Measurements from ENCODE around the gene SCUBE1.
A peak's percentile ranks its signal among the peaks of the same experiment; 100 is the strongest.

Gene SCUBE1

DNA sequence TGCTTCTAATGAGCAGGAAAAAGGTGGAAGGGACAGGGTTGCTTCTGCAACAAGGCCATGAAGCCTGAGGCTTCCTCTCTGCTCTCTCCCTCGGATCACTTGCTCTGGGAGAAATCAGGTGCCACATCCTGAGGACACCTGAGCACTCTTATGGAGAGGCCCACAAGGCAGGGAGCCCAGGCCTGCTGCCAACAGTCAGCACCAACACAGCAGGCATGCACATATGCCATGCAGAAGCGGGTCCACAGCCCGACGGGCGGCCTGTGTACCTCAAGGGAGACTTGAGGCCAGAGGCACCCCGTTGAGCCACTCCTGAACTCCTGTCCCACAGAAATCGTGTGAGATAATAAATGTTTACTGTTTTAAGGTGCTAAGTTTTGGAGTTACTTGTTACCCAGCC, 165.7 kb downstream of the SCUBE1 start:
- Histone ChIP-seq H3K4me3 (no peak overlapping the region), H3K4me2 (no peak overlapping the region), H3K9me3 (replicated peaks in 1 of 11) (no peaks in the 10 kb centered on the region), H3K27me3 (no peaks in the 10 kb centered on the region), H3K36me3 (peaks cover 67 to 98% (median 95%) of the 10 kb centered on the region in 11 experiments), H3K4me1 (peaks cover 0 to 10% (median 7%) of the 10 kb centered on the region in 10 experiments; a peak in 13 of 20 replicates), H4K20me1 (peaks cover 0 to 74% (median 32%) of the 10 kb centered on the region in 11 experiments; a peak in 17 of 22 replicates), H3K9ac (no peak overlapping the region), H3K27ac (no peak overlapping the region)
- no peak for TF ChIP-seq Cebpa-rat (IDR thresholded peaks at IDR 0.05)

DNA sequence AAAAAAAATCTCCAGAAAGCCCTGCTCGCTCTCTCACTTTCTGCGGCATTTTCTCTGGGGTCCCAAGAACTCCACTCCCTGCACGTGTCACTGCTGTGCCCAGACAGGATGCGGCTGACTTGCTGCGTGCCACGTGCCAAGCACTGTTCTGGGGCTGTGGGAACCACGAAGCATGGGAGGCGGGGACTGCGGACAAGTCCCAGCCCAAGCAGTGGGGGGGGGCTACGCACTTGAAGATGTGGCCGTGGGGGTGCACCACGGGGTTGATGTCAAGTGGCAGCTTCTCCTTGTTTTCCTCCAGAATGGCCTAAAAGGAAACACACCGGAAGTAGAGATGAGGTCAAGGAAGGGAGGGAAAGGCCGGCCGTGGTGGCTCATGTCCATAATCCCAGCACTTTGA, 167.1 kb downstream of the SCUBE1 start:
- H3K36me3 ChIP-seq: peaks cover 68 to 98% (median 95%) of the 10 kb centered on the region in 11 experiments
- peaks cover 0 to 23% (median 17%) of the 10 kb centered on the region in 10 experiments; a peak in 17 of 20 replicates for H3K4me1 ChIP-seq
- peaks cover 0 to 74% (median 29%) of the 10 kb centered on the region in 11 experiments; a peak in 15 of 22 replicates for H4K20me1 ChIP-seq
- TF ChIP-seq Cebpa-rat (IDR thresholded peaks at IDR 0.05): no peak
- peak overlapping the region in 2 of 11 experiments; percentile 20 to 23; a peak in 4 of 22 replicates for H3K4me2 ChIP-seq
- no peak overlapping the region for H3K27ac ChIP-seq
- H3K9ac ChIP-seq: peak overlapping the region in 1 of 11 experiments; percentile 5; a peak in 1 of 22 replicates
- no peaks in the 10 kb centered on the region for H3K27me3 ChIP-seq
- H3K4me3 ChIP-seq: no peak overlapping the region
- H3K9me3 ChIP-seq (replicated peaks in 1 of 11): no peaks in the 10 kb centered on the region

DNA sequence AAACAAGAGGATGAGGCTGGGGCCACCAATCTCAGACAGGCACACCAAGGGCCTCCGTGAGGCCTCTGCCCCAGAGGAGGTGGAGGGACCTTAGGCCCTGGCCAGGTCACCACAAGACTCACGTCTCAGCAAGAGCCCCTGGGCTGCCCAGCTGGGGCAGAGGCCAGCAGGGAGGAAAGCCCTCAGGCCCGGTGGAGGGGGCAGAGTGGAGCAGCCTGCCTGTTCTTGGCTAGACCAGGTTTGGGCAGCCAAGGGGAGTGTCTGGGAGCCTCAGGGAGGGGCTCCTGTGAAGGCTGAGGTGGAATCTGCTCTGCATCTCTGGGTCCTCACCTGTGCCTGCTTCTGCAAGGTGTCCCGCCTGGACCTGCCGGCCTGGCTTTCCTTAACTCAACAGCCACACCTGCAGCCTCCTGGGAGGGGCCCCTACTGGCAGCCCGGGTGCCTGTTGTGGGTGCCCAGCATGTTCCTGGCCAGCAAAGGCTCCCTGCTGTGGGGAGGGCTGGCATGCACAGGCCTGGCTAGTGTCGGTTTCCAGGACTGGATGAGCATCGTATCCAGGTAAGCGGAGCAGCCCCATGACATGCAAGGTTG, 168.1 kb downstream of the SCUBE1 start:
- Histone ChIP-seq H3K27ac (no peak overlapping the region), H3K9me3 (replicated peaks in 1 of 11) (no peaks in the 10 kb centered on the region), H4K20me1 (peaks cover 0 to 74% (median 22%) of the 10 kb centered on the region in 11 experiments; a peak in 11 of 22 replicates), H3K4me1 (peaks cover 0 to 32% (median 25%) of the 10 kb centered on the region in 10 experiments; a peak in 17 of 20 replicates), H3K4me2 (no peak overlapping the region), H3K36me3 (peaks cover 72 to 98% (median 95%) of the 10 kb centered on the region in 11 experiments), H3K4me3 (no peak overlapping the region), H3K9ac (no peak overlapping the region), H3K27me3 (no peaks in the 10 kb centered on the region)
- no peak for TF ChIP-seq Cebpa-rat (IDR thresholded peaks at IDR 0.05)

DNA sequence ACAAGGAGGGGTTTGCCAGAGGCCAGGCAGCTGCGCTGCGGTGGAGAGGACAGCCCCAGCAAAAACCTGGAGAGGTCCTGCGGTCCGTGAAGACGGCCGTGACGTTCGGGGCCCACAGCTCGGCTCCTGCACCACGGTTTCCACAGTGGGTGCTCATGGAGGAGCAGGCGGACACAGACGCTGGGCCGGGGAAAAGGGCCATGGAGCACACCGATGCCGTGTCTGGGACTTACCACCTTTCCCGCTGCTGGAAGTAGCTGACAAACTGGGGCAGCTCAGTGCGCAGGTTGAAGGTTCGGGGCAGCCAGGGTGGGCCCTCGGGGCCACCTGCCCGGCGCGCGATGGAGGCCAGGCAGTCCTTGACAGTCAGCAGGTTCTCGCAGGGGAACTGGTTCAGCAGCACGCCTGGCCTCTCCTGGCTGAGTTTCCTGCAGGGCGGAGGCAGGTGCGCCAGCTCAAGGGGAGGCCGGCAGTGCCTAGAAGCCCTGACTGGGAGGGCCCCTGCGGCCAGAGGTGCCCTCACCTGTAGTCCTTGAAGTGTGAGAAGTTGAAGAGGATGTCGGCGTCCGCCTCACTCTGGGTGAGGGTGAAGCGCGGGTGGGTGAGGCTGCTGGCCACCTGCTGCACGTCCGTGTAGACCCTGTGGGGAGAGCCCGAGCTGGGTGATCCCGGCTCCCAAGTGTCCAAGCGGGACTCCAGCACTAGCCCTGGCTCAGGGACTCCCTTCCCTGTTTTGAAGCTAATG, 169.0 kb downstream of the SCUBE1 start:
- no peak for TF ChIP-seq Cebpa-rat (IDR thresholded peaks at IDR 0.05)
- Histone ChIP-seq H4K20me1 (peaks cover 0 to 75% (median 20%) of the 10 kb centered on the region in 11 experiments; a peak in 12 of 22 replicates), H3K4me2 (no peak overlapping the region), H3K9ac (no peak overlapping the region), H3K36me3 (peaks cover 72 to 98% (median 95%) of the 10 kb centered on the region in 11 experiments), H3K9me3 (replicated peaks in 1 of 11) (no peaks in the 10 kb centered on the region), H3K27ac (no peak overlapping the region), H3K27me3 (no peaks in the 10 kb centered on the region), H3K4me1 (peaks cover 0 to 35% (median 27%) of the 10 kb centered on the region in 10 experiments; a peak in 18 of 20 replicates), H3K4me3 (no peak overlapping the region)

DNA sequence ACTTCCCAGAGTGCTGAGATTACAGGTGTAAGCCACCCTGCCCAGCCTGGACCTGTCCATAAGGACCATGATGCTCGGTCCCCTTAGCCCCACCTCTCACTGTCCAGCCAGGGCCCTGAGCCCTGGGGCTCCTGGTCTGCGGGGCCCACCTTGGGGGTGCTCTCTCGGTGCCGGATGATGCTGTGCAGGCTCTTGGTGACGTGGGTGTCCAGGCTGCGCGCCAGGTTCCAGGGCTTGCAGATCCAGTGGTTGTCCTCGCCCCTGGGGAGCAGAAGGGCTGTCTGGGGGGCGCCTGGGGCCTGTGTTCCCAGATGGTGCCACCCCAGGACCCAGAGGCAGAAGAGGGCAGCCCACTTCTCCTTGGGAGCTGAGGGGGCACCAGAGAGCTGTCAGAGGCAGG, 169.6 kb downstream of the SCUBE1 start:
- H3K9me3 ChIP-seq (replicated peaks in 1 of 11): no peaks in the 10 kb centered on the region
- no peak overlapping the region for H3K27ac ChIP-seq
- peaks cover 0 to 80% (median 26%) of the 10 kb centered on the region in 11 experiments; a peak in 12 of 22 replicates for H4K20me1 ChIP-seq
- peaks cover 6 to 41% (median 33%) of the 10 kb centered on the region in 10 experiments for H3K4me1 ChIP-seq
- H3K36me3 ChIP-seq: peaks cover 66 to 98% (median 95%) of the 10 kb centered on the region in 11 experiments
- no peak overlapping the region for H3K9ac ChIP-seq
- no peak overlapping the region for H3K4me3 ChIP-seq
- no peak overlapping the region for H3K4me2 ChIP-seq
- TF ChIP-seq Cebpa-rat (IDR thresholded peaks at IDR 0.05): no peak
- H3K27me3 ChIP-seq: no peaks in the 10 kb centered on the region

DNA sequence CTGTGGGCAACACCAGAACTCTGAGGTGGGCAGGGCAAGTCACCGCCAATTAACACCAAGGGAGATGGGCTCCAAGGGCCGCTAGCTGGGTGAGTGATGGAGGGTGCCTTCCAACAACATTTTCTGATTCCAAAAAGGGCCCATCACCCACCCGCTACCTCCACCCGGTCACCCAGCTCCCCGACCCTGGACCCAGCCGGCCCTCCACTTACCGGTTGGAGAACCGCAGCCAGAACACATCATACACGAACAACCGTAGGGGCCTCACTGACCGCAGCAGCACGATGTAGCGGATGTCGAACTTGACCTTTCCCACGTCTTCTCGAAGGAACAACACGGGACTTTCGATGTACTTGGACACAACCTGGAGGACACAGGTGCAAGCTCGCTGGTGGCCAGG, 171.0 kb downstream of the SCUBE1 start:
- H3K4me1 ChIP-seq: peaks cover 11 to 46% (median 37%) of the 10 kb centered on the region in 10 experiments
- no peaks in the 10 kb centered on the region for H3K9me3 ChIP-seq (replicated peaks in 1 of 11)
- H3K9ac ChIP-seq: 0 out of 22 replicates have a peak overlapping the region, but pooled peaks of 1 of the 11 experiments have one; percentile 31
- peaks cover 0 to 88% (median 34%) of the 10 kb centered on the region in 11 experiments; a peak in 12 of 22 replicates for H4K20me1 ChIP-seq
- H3K36me3 ChIP-seq: peaks cover 71 to 100% (median 99%) of the 10 kb centered on the region in 11 experiments
- H3K27me3 ChIP-seq: no peaks in the 10 kb centered on the region
- no peak overlapping the region for H3K4me3 ChIP-seq
- TF ChIP-seq Cebpa-rat (IDR thresholded peaks at IDR 0.05): no peak
- no peak overlapping the region for H3K27ac ChIP-seq
- H3K4me2 ChIP-seq: peak overlapping the region in 3 of 11 experiments; percentile 28 to 40 (median 31); a peak in 2 of 22 replicates

DNA sequence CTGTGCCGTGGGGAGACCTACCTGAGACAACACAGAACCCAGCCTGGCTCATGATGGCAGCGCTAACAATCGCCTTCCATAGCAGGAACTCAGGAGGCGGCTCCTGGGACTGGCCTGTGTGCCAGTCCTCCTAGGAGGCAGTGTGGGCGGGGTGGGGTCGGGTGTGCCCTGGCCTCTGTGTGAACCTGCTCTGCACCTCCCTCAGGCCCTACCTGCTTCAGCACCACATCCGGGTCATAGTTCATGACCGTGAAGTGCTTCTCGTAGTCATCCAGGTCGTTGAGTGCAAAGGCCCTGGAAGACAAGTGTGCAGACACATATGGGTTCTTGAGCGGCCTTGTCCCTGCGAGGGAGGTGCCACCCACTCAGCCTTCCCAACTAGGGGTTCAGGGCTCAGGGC, 171.6 kb downstream of the SCUBE1 start:
- Histone ChIP-seq H3K4me2 (peak overlapping the region in 8 of 11 experiments; percentile 9 to 51 (median 30); a peak in 13 of 22 replicates), H3K9me3 (replicated peaks in 1 of 11) (no peaks in the 10 kb centered on the region), H3K4me3 (no peak overlapping the region), H3K4me1 (peaks cover 11 to 45% (median 37%) of the 10 kb centered on the region in 10 experiments), H3K36me3 (peaks cover 72 to 100% (median 97%) of the 10 kb centered on the region in 11 experiments), H3K27ac (no peak overlapping the region), H4K20me1 (peaks cover 0 to 89% (median 31%) of the 10 kb centered on the region in 11 experiments; a peak in 12 of 22 replicates), H3K27me3 (no peaks in the 10 kb centered on the region), H3K9ac (0 out of 22 replicates have a peak overlapping the region, but pooled peaks of 1 of the 11 experiments have one; percentile 31)
- no peak for TF ChIP-seq Cebpa-rat (IDR thresholded peaks at IDR 0.05)

DNA sequence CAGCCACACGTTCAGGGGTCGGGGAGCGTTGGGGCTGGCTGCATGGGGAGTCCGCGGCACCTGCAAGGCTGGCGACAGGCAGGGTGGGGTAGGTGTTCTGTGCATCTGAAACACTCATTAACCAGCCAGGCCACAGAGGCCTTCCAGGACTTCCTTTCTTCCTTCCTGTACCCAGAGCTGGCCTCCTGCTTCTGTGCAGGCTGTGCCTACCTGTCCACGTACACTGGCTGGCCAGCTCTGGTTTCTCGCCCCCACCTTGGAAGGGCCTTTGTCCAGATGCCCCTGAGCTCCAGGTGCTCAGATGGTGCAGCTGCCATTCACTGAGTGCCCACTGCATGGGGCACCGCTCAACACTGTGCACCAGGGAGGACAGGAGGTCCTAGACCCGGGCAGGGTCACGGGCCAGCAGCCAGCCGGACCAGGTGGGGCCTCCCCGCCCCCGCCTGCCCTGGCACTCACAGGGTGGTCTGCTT, 172.1 kb downstream of the SCUBE1 start:
- H3K27ac ChIP-seq: no peak overlapping the region
- peak overlapping the region in 9 of 11 experiments; percentile 9 to 51 (median 28); a peak in 14 of 22 replicates for H3K4me2 ChIP-seq
- H3K9ac ChIP-seq: no peak overlapping the region; a peak in 1 of 22 replicates
- no peaks in the 10 kb centered on the region for H3K9me3 ChIP-seq (replicated peaks in 1 of 11)
- no peak overlapping the region for H3K4me3 ChIP-seq
- H3K27me3 ChIP-seq: no peaks in the 10 kb centered on the region
- H4K20me1 ChIP-seq: peaks cover 0 to 92% (median 33%) of the 10 kb centered on the region in 11 experiments; a peak in 12 of 22 replicates
- no peak for TF ChIP-seq Cebpa-rat (IDR thresholded peaks at IDR 0.05)
- H3K36me3 ChIP-seq: peaks cover 69 to 100% (median 99%) of the 10 kb centered on the region in 11 experiments
- H3K4me1 ChIP-seq: peaks cover 11 to 45% (median 34%) of the 10 kb centered on the region in 10 experiments

DNA sequence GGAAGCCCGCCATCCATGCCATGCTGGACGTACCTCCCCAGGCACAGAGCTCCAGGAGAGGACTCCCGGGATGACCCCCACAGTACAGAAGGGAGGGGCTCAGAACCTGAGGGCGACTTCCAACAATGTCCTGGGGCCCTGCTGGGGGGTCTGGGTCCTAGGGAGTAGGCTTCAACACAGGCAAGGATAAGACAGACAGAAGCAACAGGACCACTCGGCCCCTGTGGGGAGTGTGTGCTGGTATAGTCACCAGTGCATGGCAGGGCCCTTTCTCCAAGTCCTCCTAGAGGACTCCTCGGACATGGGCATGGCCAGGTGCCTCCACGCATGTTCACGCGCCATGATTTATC, 173.1 kb downstream of the SCUBE1 start:
- no peaks in the 10 kb centered on the region for H3K9me3 ChIP-seq (replicated peaks in 1 of 11)
- no peak overlapping the region for H3K4me2 ChIP-seq
- peaks cover 14 to 51% (median 39%) of the 10 kb centered on the region in 10 experiments for H3K4me1 ChIP-seq
- peaks cover 0 to 96% (median 35%) of the 10 kb centered on the region in 11 experiments; a peak in 12 of 22 replicates for H4K20me1 ChIP-seq
- no peak for TF ChIP-seq Cebpa-rat (IDR thresholded peaks at IDR 0.05)
- H3K4me3 ChIP-seq: no peak overlapping the region
- H3K27me3 ChIP-seq: no peaks in the 10 kb centered on the region
- peaks cover 60 to 92% (median 89%) of the 10 kb centered on the region in 11 experiments for H3K36me3 ChIP-seq
- H3K9ac ChIP-seq: no peak overlapping the region
- no peak overlapping the region for H3K27ac ChIP-seq

Measured in BLaER1 treated with 17β-estradiol and CSF1 and Interleukin-3, amounts not matched to agents 10 nM and 100 nM (cell line).